Panc1 (cell line): ENCODE results near the gene DERL2.

Source experiments
- POLR2AphosphoS5 ChIP-seq: IDR thresholded peaks from 2 replicates; pipeline ENCODE4 v1.6.1; 2012; ENCODE audit warnings: mild to moderate bottlenecking, low read depth, low read length, moderate library complexity
- TCF7L2 ChIP-seq: IDR thresholded peaks from 2 replicates; pipeline ENCODE4 v1.6.1; 2011; ENCODE audit warnings: mild to moderate bottlenecking, low read depth, low read length, inconsistent platforms
- TF ChIP-seq, protein P1 (sequence below): fragments of 450-650 bp; IDR thresholded peaks from 2 replicates; pipeline ENCODE4 v1.5.1; 2017; ENCODE audit warnings: mild to moderate bottlenecking

DNA sequence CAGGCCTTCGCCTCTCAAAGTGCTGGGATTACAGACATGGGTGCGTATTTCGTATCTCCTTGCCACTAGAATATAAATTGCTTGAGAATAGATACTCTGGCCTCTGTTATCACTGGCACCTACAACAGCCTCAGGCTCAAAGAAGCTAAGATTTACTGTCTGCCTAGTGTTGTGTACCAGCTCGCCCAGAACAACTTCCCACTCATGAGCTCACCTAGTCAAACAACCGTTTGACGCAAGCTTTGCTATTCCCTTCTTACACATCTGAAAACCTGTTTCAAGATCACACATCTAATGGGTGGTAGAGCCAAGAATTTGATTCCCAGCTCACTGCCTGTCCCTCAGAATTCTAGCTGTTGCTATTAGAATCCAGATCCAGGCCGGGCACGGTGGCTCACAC is 24.8 kb upstream of the DERL2 start:
- TF ChIP-seq, protein P1, sequence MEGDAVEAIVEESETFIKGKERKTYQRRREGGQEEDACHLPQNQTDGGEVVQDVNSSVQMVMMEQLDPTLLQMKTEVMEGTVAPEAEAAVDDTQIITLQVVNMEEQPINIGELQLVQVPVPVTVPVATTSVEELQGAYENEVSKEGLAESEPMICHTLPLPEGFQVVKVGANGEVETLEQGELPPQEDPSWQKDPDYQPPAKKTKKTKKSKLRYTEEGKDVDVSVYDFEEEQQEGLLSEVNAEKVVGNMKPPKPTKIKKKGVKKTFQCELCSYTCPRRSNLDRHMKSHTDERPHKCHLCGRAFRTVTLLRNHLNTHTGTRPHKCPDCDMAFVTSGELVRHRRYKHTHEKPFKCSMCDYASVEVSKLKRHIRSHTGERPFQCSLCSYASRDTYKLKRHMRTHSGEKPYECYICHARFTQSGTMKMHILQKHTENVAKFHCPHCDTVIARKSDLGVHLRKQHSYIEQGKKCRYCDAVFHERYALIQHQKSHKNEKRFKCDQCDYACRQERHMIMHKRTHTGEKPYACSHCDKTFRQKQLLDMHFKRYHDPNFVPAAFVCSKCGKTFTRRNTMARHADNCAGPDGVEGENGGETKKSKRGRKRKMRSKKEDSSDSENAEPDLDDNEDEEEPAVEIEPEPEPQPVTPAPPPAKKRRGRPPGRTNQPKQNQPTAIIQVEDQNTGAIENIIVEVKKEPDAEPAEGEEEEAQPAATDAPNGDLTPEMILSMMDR: no peak
- no peak for TF ChIP-seq POLR2AphosphoS5
- no peak for TF ChIP-seq TCF7L2
